ENCODE measurements around the gene SMS.

The SMS gene

GRCh38 chrX:21982311-21982710 is 41.8 kb downstream of the SMS start:
- DNase-seq (ENCODE audit: low read depth): no peak

DNA sequence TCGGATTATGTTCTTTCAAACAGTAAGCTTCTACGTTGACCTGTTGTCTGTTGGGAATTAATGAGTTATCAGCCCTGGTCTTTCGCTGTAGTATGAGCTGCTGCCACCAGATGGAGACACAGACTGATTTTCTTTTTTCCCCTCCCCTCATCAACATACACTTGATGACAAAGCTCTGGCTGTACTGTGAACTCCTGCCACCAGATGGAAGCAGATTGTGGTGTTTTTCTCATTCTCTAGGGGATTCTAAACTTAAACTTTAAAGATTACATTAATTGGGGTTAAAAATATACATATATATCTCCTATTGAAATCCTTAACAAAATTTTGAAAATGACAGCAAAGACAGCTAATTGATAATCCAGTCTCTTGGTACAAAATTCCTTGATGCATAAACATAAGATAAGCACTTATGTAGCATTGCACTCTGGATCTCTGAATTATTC is 44.8 kb downstream of the SMS start:
- peak; percentile 79 for DNase-seq (ENCODE audit: low read depth)

DNA sequence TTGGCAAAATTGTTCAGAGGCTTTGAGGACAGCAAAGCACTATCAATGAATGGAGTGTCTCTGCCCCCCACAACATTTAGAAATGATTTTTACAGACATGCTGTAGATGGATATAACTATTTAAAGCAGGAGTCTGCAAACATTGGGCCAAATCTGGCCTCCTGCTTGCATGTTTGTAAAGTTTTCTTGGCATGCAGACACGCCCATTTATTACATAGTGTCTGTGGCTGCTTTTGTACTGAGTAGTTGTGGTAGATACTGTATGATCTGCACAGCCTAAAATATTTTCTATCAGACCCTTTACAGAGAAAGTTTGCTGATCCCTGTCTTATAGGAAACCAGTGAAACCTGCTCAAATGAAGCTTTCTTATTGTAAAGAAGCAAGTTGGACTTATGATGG is 46.1 kb downstream of the SMS start:
- DNase-seq (ENCODE audit: low read depth): peak; percentile 38

GRCh38 chrX:21989384-21989783 is 48.9 kb downstream of the SMS start:
- DNase-seq (ENCODE audit: low read depth): no peak

DNA sequence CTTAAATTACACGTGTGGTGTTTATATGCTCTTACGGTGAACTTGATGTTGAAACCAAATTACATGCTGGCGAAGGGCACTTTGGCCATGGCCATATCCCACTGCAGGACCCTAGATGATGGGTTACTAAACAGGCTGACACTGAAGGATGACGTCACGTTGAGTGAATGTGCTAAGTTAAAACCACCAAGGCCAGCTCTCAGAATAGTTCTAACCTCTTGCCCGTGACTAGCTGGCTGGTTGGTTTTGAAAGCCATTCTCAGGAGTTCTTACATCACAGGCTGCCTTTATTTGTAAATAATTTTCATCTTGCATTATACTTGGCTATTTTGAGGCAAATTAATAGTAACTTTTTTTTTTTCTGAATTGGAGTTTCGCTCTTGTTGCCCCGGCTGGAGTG is 50.3 kb downstream of the SMS start:
- no peak for DNase-seq (ENCODE audit: low read depth)

GRCh38 chrX:21991504-21991903 is 51.0 kb downstream of the SMS start:
- DNase-seq (ENCODE audit: low read depth): no peak

DNA sequence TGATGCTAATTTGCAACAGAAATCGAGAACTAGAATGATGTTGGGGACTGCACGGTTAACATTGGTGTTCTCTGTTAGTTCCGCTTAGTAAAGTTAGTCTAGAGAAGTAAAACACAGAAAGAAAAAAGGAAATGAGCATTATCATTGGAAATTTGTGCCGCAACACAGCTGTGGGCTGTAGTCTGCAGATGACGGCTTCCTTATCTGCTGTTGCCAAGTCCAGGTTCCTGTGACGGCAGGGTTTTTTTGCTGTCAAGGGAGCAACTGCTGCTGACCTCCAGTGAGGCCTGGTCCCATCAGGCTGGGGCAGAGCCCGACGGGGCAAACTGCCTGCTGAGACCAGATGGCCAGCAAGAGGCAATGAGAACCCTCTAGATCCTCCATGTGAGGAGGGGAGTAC is 52.8 kb downstream of the SMS start:
- DNase-seq (ENCODE audit: low read depth): no peak

GRCh38 chrX:21996872-21997455 is 56.5 kb downstream of the SMS start:
- peak; percentile 59 for DNase-seq (ENCODE audit: low read depth)

GRCh38 chrX:21998037-21998436 is 57.5 kb downstream of the SMS start:
- no peak for DNase-seq (ENCODE audit: low read depth)

- no peak for DNase-seq (ENCODE audit: low read depth)
These were observed 64.4 kb downstream of the SMS start for GRCh38 chrX:22004866-22005265.

GRCh38 chrX:22012051-22012450 is 71.5 kb downstream of the SMS start:
- DNase-seq (ENCODE audit: low read depth): no peak

DNA sequence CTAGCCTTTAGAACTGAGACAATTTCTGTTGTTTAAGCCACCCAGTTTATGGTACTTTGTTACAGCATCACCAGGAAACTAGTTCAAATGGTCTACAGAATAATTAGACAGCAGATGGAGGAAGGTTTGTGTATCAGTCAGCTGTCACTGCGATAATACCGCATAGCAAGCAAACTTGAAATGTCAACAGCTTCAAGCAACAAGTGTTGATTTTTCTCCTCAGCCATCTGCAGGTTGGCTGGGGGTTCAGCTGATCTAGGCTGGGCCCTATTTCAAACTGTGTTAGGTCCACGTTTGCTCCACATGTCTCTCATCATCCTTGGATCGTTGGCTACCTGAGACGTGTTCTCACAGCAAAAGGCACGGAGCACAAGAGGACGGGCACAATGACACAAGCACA is 72.4 kb downstream of the SMS start:
- no peak for DNase-seq (ENCODE audit: low read depth)

- no peak for DNase-seq (ENCODE audit: low read depth)
These were observed 74.7 kb downstream of the SMS start for GRCh38 chrX:22015139-22015750.

GRCh38 chrX:22021751-22022324 is 81.3 kb downstream of the SMS start:
- no peak for DNase-seq (ENCODE audit: low read depth)

GRCh38 chrX:22024577-22024976 is 84.1 kb downstream of the SMS start:
- DNase-seq (ENCODE audit: low read depth): no peak

DNA sequence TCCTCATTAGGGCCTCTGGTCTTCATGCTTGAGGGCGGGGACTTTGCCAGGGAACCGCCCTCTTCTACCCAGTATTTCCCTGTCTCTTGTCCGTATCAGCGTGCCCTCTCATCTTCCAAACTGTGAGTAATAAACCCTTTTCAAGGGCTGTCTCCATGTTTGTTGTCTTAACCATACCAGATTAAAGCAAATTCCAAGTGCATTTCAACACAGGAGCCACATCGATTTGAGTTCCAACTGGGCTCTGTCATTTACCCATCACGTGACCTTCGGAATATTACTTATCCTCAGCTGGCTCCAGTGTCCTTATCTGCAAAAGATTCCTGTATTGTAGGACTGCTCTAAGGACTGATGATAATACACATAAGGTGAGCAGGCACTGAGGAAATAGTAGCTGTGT is 85.2 kb downstream of the SMS start:
- peak; percentile 10 for DNase-seq (ENCODE audit: low read depth)

DNA sequence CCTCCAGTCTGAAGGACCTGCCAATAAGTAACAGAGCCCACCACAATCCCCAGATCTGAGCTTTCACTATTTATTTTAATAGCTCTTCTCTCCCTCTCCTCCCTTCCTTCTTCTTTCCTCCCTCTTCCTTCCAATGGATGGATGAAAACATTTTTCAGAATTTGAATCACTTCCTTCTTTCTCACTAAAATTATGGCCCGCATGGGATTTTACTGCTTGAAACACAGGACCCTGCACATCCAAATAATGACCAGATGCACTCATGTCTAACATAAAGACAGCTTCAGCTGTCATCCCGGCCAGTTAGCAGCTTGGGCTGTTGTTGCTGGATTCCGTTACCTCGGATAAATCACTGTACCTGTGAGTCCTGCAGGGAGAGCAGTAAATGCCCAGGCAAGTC is 86.2 kb downstream of the SMS start:
- DNase-seq (ENCODE audit: low read depth): no peak

DNA sequence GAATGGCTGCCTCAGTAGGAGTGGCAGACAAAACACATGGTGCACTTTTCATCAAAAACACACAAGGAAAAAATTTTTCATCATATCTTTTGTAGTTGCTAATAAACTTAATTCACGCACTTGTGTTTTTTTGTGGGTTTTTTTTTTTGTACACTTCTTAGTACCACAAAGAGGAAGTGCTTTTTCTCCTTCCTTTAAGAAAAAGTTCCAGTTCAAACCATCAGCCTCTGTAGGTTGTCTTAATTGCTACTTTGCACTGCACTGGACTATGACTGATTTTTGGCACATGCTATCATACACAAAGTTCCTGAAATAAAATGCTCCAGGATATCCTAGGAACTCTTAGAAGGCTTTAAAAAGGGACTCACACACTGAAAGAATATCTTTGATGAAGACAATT is 91.6 kb downstream of the SMS start, which contains the start of gene PHEX:
TSS of gene PHEX (plus strand) at position 242 of the 400 bp plus-strand sequence. CDS start 681 bp downstream, outside the sequence.
- no peak for DNase-seq (ENCODE audit: low read depth)

- DNase-seq (ENCODE audit: low read depth): no peak
These were observed 92.0 kb downstream of the SMS start for GRCh38 chrX:22032506-22032905.

- DNase-seq (ENCODE audit: low read depth): no peak
These were observed 93.3 kb downstream of the SMS start for GRCh38 chrX:22033818-22034217.

DNA sequence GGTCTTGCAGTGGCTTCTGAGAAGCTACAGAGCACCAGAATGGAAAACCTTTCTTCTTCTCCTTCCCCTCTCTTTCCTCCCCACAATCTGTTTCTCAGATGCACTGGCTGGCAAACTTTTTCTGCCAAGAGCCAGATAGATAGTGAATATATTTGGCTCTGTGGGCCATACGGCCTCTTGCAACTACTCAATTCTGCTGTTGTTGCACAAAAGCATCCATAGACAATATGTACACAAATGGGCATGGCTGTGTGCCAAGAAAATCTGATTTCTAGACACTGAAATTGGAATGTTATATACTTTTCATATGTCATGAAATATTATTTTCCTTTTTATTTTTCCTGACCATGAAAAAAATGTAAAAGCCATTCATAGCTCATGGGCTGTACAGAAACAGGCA is 94.7 kb downstream of the SMS start:
- no peak for DNase-seq (ENCODE audit: low read depth)

DNA sequence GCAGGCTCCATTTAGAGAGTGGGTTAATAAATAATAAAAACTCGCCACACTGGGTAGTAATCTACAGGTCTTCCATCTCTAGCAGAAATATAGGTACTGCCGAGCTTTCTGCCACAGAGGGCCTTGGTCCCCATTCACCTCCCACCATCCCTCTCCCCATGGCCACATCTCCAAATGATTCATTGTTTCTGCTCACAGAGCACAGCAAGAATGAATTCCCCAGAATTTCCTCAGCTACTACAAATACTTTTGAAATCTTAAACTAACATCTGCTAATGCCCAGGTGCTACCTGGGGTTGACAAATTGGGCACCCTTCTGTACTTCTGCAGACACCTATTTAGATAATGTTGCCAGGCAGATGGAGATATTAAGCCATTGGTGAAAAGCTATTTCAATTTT is 96.7 kb downstream of the SMS start:
- no peak for DNase-seq (ENCODE audit: low read depth)

GRCh38 chrX:22037911-22038537 is 97.5 kb downstream of the SMS start:
- DNase-seq (ENCODE audit: low read depth): no peak

Measured in EH (cell line).